ENCODE results near the gene SBF2.
"Not testable (repeated sequence)": the region's sequence is repeated elsewhere in the genome, so short reads cannot be mapped to it uniquely, and the experiment has no call there.

The SBF2 gene

DNA sequence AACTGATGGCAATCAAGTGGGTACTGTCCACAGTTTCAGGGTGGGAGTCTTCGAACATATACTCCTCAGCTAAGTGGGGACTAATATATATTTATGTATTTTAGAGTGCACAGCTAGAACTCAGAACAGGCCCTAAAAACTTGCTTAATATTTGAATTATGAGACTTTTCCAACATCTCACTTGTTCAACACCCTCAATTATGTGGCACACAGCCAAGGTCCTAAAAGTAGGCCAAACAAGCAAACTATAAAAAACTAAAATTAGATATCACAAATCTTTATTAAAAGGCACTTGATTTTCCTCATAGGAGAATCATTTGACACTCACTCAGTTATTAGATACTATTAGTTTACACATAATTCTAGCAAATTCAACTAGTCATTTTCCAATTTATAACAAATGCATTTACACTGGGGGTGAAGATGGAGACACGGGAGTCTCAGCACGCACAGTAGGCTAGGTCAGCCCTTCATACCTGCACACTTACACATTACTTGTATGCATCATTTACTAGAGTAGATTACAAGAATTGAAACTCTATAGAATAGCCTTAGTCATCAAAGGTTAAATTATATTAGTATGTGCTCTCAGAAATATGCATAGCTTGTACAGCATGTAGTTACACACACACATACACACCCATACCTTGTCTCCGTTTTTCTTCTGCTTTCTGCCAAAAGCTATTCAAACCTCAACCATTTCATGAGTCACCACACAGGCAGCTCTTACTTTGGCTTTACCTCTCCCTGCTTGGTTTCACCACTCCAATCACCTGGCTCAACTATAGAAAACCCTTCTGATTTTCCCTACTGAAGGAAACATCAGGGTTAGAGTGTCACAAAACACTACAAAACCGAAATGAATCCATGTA lies 171.5 kb downstream of the SBF2 start:
- no peak for DNase-seq (ENCODE audit: low read depth in 1 of 2, low spot score in 1 of 2)

DNA sequence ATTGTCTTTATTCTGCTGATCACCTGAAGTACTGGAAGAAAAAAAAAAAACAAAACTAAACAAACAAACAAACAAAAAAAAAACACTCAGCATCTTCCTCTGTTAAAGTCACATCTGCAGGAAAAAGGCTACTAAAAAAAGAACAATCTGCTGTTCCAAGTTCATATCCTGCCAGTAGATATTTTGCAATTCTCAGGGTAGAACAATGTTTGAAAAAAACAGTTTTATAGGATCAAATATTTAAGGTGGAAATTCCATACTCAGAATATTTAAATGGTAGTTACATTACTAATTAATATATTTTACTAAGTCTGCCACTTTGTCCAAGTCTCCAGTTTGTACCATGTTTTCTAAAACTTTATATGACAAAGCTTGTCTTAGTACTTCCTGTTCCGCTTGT lies 175.2 kb downstream of the SBF2 start:
- no peak for DNase-seq (ENCODE audit: low read depth in 1 of 2, low spot score in 1 of 2)

DNA sequence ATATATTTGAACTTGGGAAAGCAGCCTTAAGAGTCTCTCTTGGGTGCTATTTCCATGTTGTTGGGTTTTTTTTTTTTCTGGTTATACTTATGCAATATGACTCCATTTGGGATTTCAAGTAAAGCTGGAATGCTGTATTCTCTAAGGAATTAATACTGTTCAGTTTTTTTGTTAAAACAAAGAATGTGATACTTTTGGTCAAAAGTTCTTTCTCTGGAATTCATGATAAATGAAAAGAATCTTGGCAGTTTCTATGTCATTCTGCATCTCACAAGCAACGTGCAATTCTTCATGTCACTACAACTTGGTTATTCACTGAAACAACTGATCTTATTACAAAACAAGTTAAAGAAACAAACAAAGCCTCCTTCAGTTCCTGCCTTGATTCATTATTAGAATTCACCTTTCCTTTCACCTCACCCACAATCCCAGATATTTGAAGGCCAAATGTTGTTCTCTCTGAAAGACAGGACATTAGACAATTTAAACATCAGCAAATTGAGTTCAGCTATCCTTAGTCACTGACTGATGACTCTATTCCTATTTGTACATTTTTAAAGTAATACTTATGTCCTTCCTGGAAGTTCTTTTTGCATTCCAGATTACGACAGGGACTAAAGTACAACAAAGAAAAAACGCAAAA lies 176.2 kb downstream of the SBF2 start:
- no peak for DNase-seq (ENCODE audit: low read depth in 1 of 2, low spot score in 1 of 2)

DNA sequence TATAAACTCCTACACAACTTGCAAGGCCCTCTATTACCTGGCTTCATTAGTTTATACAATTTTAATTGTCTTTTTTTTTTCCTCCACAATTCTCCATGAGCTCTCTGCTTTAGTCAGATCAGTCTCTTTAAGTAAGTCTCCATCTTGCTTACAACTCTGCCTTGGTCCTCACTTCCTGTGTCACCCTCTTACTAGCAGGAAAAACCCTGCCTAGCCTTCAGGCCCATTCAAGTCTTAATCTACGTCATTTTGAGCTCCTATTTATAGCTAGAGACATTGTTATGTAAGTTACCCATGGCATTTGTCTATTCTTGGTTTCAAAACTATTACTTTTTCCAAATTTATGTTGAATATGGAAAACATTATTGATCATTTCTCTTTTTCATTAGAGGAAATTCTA lies 177.4 kb downstream of the SBF2 start:
- no peak for DNase-seq (ENCODE audit: low read depth in 1 of 2, low spot score in 1 of 2)

DNA sequence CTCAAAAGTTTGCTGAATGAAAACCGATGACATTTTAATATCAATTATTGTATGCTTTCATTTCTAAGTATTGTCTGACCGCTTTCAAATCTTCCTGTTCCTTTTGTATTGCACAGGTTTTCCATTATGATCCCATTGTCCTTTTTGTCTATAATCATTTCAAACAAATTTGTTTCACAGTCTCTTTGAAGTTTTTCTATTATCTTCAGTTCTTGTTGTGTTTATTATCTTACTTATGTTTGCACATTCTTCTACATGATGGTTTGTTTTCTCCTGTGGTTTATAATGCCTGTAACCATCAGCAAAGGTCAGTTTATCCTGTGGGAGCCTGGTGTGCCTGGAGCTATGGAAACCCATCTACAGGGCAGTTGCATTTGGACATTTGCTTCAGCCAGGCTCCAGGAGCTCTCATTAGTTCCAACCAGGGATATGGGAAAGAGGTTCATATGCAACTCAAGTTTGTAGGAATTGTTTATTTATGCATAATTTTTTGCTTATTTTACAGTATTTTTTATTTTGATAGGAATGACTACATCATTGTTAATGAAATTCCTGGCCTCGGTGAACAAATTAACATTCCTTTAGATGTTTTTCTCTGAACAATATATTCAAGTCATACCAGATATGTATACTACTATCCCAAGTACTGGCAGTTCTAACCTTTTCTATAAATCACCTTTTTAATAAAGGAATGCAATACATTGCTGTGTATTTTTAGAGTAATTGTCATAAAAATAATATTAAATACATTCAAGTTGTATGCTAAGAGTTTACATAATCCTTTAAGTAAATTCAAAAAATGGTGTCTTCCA lies 179.2 kb downstream of the SBF2 start:
- no peak for DNase-seq (ENCODE audit: low read depth in 1 of 2, low spot score in 1 of 2)

DNA sequence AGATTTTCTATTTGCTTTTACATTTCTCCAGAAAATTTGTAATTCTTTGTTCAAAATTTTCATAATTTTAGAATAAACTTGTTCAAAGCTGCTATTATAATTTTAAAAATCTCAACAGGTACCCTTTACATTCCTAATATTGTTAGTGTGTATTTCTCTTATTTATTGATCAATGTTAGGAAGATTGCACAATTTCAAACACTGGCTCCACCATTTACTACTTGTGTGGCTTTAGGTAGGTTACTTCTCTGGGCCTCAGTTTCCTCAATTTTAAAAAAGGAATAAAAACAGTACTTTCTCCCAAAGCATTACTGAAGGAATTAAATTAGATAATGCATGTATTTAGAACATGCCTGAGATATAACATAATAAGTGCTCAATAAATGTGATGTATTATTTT lies 180.2 kb downstream of the SBF2 start:
- DNase-seq (ENCODE audit: low read depth in 1 of 2, low spot score in 1 of 2) = no peak

DNA sequence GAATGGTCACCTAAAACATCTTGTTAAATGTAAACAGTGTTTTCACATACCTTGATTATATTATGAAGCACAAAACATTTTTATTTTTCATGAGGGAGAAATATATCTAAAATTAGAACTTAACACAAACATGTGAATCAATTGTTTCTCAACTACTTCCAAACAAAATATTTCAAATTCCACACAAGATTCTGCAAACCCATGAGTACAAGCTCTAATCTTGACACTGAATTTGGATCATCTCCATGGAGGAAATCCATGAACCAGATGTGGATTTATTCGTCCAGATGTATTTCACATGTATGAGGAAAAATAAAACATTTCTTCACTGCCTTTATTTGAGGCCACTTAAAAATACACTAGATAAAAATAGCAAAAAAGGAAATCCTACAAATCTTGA lies 184.2 kb downstream of the SBF2 start:
- DNase-seq (ENCODE audit: low read depth in 1 of 2, low spot score in 1 of 2) = no peak

DNA sequence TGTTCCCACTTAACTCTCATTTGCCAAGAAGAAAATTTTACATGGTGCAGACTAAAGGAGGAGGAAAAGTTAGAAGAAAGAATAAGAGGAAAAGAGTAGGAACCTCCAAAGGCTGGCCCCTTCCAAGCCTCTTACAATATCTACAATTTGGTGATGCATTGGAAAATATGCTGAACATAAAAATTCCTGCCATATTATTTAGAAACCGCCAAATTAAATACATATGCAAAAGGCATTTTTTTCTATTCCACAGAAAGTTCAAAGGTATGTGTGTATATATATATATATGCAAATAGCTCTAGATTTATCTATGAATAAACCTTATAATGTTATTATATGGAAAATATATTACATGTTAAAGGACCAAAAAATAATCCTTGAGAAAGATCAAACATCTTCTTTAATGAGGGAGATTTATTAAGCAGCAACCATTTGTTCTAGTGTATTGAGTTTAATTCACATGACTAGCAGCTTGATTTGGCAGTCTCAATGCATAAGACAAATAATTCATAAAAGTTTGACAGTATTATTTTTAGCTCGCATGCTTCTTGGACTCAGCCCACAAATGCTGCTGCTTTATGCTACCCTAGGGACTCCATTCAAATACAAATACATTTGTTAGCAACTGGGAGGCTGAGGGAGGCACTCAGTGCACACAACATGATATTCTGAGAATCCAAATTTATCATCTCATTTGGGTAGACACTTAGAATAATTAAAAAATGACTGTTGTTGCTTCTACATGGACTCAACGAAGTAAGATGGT lies 184.9 kb downstream of the SBF2 start:
- no peak for DNase-seq (ENCODE audit: low read depth in 1 of 2, low spot score in 1 of 2)

DNA sequence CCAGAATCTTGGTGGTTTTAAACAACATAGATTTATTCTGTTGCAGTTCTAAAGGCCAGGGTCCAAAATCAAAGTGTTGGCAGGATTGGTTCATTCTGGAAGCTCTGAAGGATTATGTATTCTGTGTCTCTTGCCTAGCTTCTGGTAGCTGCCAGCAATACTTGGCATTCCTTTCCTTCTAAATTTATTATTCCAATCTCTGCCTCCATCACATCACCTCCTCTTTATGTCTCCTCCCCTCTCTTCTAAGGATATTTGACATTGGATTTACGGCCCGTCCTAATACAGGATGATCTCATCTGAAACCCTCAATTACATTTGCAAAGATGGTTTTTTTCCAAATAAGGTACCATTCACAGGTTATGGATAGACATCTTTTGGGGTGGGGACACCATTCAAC lies 186.5 kb downstream of the SBF2 start:
- no peak for DNase-seq (ENCODE audit: low read depth in 1 of 2, low spot score in 1 of 2)

DNA sequence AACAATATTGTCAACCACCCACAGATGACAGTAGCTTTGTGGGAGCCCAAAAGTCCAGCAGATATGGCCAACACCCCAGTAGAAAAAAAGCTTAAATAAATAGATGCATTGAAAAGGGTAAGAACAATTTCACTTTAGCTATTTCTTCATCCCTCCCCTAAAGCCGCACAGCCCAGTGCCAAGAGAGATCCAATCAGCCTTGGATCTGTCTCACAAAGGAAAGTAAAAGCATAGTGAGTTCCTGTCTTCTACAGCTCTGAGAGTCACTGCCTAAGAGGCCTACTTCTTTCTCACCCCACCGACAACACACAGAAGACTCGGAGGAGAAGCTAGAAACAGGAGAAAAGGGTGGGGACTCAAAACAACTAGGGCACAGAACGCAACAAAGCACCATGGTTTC lies 196.4 kb downstream of the SBF2 start:
- DNase-seq (ENCODE audit: low read depth in 1 of 2, low spot score in 1 of 2) = no peak

DNA sequence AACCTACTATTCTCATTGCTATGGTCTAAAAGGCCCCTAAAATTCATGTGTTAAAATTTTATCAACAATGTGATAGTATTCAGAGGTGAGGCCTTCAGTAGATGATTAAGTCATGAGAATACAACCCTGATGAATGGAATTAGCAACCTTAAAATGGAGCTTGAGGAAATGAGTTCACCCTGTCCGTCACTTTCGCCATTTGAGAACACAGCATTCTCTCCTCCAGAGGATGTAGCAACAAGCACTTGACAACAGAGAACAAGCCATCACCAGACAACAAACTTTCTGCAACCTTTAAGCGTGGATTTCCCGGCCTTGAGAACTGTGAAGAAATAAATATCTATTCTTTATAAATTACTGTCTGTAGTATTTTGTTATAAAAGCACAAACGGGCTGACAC lies 197.0 kb downstream of the SBF2 start:
- DNase-seq (ENCODE audit: low read depth in 1 of 2, low spot score in 1 of 2) = no peak

DNA sequence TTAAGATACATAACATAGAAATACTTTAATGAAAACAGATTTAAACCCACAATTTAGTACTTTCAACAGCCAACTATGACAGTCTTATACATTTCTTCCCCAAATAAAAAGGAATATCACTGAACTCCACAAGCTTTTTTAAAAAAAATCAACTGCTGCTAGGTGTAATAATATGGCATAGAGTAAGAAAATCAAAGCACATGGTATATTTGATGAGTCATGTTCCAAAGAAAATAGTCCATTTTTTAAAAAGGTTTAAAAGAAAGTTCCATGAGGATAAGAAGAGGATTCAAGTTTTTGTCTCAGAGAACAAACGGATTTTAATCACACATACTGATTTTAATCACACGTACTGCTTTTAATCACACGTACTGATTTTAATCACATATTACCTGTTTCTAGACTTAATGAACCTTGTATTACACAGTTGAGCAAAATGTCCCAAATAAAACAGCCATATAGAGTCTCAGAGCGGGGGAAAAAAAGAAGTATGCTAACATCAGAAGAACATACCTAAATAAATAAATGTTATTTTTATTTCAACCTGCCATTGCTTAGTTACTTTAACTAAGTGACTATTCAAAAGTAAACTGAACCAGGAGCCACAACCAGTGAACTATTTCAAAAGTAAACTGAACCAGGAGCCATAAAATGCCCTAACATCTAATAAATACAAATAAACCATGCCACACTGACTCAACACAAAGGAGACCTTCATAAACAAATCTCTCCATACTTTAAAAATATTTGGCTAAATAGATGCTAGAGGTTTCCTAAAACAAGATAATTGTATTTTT lies 198.4 kb downstream of the SBF2 start:
- DNase-seq (ENCODE audit: low read depth in 1 of 2, low spot score in 1 of 2) = no peak

DNA sequence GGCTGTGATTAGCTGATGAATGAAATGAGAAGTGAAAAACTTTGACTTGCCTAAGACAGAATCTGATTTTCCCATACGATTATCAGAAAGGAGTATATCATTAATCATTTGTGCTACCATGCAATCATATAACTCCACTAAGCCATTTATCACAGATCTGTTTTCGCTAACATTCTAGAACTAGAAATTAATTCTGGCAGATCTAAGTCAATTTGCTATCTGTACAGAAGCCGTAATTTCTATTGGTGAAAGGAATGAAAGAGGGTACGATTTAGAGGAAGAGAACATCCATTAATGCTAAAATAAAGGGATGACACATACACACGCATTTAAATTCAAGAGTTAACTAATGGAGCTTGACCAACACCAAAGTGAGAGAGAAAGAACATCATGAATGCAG lies 201.6 kb downstream of the SBF2 start:
- DNase-seq (ENCODE audit: low read depth in 1 of 2, low spot score in 1 of 2) = no peak

DNA sequence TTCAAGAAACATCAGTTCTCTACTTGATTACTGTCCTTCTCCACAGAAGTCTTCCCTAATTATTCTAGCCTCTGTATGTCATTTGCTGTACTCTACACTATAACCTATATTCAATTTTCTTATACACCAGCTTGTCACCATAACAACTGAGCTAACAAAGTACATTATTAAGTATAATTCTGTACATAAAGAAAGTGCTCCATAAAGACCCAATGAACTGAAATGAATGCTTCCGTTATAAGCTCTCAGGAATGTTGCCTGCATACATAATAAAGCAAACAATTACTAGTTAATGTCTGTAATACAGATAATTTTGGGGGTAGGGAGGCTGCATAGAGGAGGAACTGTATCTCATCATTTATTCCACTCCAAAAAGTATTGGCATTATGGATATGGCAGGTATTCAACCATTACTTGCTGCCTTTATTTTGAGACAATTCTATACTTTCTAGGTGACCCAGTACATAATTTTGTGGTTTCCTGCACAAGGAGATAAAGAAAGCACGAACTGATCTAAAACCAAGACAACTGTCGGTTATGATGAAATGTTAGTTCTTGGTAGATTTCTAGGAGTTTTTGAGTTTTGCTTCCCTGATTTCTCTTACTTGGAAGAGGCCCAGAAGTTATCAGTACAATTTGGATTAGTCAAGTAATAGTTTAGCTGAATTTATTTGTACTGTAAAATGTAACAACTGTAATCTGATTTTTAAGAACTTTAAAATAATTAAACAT lies 202.5 kb downstream of the SBF2 start:
- no peak for DNase-seq (ENCODE audit: low read depth in 1 of 2, low spot score in 1 of 2)

DNA sequence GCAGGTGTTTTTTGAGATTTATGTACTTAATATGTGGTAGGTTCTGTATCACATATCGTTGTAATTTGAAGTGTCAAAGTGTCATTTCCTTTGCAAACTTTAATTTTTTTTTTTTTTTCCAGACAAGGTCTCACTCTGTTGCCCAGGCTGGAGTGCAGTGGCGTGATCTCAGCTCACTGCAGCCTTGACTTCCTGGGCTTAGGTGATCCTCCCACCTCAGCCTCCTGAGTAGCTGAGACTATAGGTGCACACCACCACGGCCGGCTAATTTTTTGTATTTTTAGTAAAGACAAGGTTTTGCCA lies 206.1 kb downstream of the SBF2 start:
- not testable (repeated sequence) for DNase-seq (ENCODE audit: low read depth in 1 of 2, low spot score in 1 of 2)

DNA sequence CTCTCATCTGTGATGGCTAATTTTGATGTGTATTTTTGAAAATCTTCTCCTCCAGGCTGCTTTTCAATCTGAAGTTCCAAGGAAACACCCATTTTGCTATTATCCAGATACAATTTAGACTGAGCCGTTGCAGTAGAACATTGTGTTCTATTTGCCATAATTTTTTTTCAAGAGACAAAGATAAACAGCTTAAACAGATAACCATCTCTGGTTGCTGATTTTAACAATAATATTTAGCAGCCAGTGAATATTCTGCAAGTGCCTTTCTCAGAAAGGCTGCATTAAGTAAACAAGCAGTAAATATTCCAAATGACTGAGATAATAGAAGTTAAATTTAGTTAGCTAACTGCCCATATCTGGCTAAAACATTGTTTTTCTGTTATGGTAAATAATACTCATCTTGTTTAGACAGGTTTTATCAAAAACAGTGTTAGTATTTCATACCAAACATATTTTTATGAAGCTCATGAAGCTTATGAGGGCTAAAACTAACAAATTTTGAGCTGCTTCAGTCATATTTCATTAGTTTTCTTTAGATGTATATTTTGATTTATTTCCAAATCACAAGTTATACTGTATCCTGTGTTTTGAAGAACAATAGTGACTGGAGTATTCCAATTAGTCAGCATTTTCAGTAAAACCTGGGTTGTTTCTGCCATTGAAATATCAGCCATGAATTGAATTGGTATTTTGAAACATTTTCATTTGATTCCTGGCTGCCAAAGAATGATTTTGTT lies 206.7 kb downstream of the SBF2 start:
- DNase-seq (ENCODE audit: low read depth in 1 of 2, low spot score in 1 of 2) = no peak

DNA sequence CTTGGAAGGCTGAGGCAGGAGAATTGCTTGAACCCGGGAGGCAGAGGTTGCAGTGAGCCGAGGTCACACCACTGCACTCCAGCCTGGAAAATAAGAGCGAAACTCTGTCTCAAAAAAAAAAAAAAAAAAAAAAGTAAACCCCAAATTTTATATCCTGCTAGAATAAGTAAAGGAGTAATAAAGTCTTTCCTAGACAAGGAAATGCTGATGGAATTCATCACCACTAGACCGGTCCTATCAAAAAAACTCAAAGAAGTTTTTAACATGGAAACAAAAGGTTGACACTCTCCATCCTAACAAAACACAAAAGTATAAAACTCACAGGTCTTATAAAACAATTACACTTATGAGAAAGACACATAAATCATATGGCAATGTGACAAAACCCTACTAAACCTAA lies 213.9 kb downstream of the SBF2 start:
- DNase-seq (ENCODE audit: low read depth in 1 of 2, low spot score in 1 of 2) = no peak

DNA sequence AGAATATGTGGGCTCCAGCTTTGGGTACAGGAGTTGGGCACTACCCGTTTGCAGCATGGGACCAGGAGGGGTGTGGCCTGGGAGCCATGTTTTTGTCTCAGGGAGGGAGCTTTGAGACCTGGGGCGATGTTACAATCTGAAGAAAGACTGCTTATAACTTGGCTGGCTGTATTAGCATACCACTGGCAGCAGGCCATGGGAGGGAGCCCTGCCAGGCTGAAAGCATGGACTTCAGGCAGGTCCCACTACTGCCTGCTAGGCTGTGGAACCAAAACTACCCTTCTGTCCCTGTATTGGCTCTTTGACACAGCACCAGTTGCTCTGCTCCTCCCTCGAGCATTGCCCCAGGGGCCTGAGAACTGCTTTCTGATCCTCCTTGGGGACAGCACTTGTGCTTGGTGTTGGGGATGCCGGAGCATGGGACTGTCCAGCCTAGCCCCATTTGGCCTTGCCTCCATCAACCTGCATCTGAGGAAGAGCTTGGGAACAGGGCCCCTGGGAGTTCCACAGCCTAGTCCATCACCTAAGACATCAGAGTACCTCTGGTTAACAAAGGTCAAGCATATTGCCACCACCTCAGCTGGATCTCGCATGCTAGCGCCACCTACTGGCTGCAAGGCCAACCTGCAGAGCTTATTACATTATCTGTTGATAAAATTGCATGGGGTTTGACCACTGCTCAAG lies 217.4 kb downstream of the SBF2 start:
- DNase-seq (ENCODE audit: low read depth in 1 of 2, low spot score in 1 of 2) = peak in 1 of 2 donors; percentile 9

DNA sequence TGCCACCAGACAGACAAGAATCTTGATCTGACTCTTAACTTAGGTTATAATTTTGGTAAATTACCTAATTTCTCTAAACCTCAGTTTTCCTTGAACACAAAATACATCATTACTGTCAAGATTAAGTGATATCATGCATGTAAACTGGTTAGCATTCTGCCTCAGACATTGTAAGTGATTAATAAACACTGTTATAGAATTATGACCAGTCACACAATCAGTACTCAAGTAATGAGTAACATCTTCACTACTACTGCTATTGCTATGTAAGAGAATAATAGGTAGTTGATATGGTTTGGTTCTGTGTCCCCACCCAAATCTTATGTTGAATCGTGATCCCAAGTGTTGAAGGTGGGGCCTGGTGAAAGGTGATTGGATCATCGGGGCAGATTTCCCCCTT lies 218.9 kb downstream of the SBF2 start:
- DNase-seq (ENCODE audit: low read depth in 1 of 2, low spot score in 1 of 2) = no peak
